ENCODE measurements around the gene ACAP2. TPM values are rescaled to one million over a fixed set of nuclear protein-coding genes. Genes with fewer than 3 reads are reported as not detected.

The ACAP2 gene
- total RNA-seq, 6 experiments from 2014 or later: 37.7 to 47.1 (median 45.2) TPM

DNA sequence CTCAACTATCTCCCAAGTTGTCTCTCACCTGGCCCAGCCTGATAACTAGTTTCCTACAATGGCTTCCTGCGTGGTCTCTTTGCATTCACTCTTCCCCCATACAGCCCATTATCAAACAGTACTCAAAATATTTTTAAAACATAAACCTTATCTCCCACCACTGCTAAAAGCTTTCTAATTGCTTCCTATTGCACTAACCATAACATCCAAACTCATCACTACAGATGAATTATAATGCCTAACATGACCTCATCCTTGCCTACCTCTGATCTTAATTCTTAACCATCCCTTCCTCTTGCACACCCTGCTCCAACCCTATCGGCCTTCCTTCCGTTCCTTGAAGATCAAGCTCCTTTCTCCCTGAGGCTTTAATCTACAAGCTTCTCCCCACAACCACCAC lies 17.0 kb downstream of the ACAP2 start:
- peaks cover 22% of the 10 kb centered on the region for H3K4me1 Mint-ChIP-seq (ENCODE audit: low read depth)
- no peaks in the 10 kb centered on the region for H3K27me3 Mint-ChIP-seq (ENCODE audit: insufficient read depth)
- no peak overlapping the region for H3K27ac Mint-ChIP-seq
- H3K4me3 Mint-ChIP-seq: no peak overlapping the region
- 0 out of 2 replicates have a peak, but pooled peaks cover 5% of the 10 kb centered on the region for H3K36me3 Mint-ChIP-seq (ENCODE audit: low read depth)
- no peak for DNase-seq
- TF ChIP-seq, protein P1, sequence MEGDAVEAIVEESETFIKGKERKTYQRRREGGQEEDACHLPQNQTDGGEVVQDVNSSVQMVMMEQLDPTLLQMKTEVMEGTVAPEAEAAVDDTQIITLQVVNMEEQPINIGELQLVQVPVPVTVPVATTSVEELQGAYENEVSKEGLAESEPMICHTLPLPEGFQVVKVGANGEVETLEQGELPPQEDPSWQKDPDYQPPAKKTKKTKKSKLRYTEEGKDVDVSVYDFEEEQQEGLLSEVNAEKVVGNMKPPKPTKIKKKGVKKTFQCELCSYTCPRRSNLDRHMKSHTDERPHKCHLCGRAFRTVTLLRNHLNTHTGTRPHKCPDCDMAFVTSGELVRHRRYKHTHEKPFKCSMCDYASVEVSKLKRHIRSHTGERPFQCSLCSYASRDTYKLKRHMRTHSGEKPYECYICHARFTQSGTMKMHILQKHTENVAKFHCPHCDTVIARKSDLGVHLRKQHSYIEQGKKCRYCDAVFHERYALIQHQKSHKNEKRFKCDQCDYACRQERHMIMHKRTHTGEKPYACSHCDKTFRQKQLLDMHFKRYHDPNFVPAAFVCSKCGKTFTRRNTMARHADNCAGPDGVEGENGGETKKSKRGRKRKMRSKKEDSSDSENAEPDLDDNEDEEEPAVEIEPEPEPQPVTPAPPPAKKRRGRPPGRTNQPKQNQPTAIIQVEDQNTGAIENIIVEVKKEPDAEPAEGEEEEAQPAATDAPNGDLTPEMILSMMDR (IDR thresholded peaks at IDR 0.05): no peak
- no peaks in the 10 kb centered on the region for H3K9me3 Mint-ChIP-seq

DNA sequence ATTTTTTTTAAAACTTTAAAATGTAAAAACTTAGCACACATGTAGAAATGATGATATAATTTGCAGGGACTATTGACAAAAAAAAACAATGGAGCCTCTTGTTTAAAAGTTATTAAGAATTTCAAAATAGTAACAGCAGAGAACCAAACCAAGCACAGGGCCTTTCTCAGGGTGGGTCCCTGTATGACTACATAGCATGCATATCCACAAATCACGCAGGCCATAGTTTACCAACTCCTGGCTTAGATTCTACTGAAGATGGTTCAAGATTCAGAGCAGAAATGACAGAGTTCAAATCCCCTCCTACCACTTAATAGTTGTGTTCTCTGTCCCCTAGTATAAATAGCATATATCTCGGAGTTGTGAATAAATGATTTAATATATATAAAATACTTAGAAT lies 19.0 kb downstream of the ACAP2 start:
- H3K4me3 Mint-ChIP-seq: no peak overlapping the region
- no peaks in the 10 kb centered on the region for H3K9me3 Mint-ChIP-seq
- H3K27me3 Mint-ChIP-seq (ENCODE audit: insufficient read depth): no peaks in the 10 kb centered on the region
- TF ChIP-seq, protein P1 (IDR thresholded peaks at IDR 0.05): no peak
- H3K36me3 Mint-ChIP-seq (ENCODE audit: low read depth): 0 out of 2 replicates have a peak, but pooled peaks cover 5% of the 10 kb centered on the region
- H3K27ac Mint-ChIP-seq: no peak overlapping the region
- peaks cover 33% of the 10 kb centered on the region for H3K4me1 Mint-ChIP-seq (ENCODE audit: low read depth)
- DNase-seq: no peak

DNA sequence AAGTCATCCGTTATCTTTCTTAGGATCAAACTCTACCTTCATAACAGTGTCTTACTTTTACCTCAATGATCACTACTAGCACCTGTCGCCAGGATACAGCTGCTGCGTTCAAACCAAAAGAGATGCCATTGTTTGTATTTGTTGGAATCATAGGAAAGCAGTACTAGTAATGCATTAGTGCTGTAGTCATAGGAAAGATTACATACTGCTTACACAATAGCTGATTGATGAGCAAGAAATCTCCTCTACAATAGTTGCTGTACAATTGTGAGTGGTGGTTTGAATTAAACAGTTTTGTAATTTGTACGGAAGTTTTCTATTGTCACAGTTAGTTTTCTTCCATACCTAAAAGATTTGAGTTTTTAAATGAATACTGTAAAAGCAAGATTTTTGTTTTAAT lies 21.4 kb downstream of the ACAP2 start:
- Mint-ChIP-seq H3K4me1 (ENCODE audit: low read depth) (peaks cover 44% of the 10 kb centered on the region), H3K4me3 (no peak overlapping the region), H3K27me3 (ENCODE audit: insufficient read depth) (no peaks in the 10 kb centered on the region), H3K9me3 (no peaks in the 10 kb centered on the region), H3K36me3 (ENCODE audit: low read depth) (peaks cover 9% of the 10 kb centered on the region; the same call in 1 of the 2 replicates), H3K27ac (no peak overlapping the region)
- TF ChIP-seq, protein P1 (IDR thresholded peaks at IDR 0.05): no peak
- DNase-seq: no peak

DNA sequence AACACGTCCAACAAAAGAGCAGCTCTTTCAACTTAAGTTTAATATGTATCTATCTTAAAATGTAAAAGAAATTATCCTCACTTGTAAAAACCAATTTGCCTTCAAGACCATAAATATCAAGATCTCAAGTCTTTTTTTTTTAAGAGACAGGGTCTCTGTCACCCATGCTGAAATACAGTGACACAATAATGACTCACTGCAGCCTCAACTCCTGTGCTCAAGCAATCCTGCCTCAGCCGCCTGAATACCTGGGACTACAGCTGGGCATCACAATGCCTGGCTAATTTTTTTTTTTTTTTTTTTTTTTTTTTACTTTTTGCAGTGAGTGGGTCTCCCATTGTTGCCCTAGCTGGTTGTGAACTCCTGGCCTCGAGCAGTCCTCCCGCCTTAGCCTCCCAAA lies 26.0 kb downstream of the ACAP2 start:
- TF ChIP-seq, protein P1 (IDR thresholded peaks at IDR 0.05): no peak
- H3K27ac Mint-ChIP-seq: no peak overlapping the region
- no peaks in the 10 kb centered on the region for H3K9me3 Mint-ChIP-seq
- H3K4me1 Mint-ChIP-seq (ENCODE audit: low read depth): peaks cover 27% of the 10 kb centered on the region
- H3K4me3 Mint-ChIP-seq: no peak overlapping the region
- peaks cover 4% of the 10 kb centered on the region; the same call in 1 of the 2 replicates for H3K36me3 Mint-ChIP-seq (ENCODE audit: low read depth)
- H3K27me3 Mint-ChIP-seq (ENCODE audit: insufficient read depth): no peaks in the 10 kb centered on the region
- no peak for DNase-seq

DNA sequence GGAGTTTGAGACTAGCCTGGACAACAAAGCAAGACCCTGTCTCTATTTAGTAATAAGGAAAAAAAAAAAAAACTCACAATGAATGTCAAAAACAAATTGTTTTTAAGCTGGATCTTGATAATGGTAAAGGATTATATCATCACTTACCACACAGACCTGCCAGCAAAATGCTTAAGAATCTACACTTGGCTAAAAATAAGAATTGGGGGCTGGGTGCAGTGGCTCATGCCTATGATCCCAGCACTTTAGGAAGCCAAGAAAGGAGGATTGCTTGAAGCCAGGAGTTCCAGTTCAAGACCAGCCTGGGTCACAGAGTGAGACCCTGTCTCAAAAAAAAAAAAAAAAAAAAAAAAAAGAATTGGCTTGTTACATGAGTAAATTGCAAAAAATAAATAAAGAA lies 31.0 kb downstream of the ACAP2 start:
- no peak overlapping the region for H3K4me3 Mint-ChIP-seq
- TF ChIP-seq, protein P1 (IDR thresholded peaks at IDR 0.05): no peak
- peaks cover 11% of the 10 kb centered on the region for H3K36me3 Mint-ChIP-seq (ENCODE audit: low read depth)
- no peaks in the 10 kb centered on the region for H3K9me3 Mint-ChIP-seq
- H3K27me3 Mint-ChIP-seq (ENCODE audit: insufficient read depth): no peaks in the 10 kb centered on the region
- H3K4me1 Mint-ChIP-seq (ENCODE audit: low read depth): peaks cover 14% of the 10 kb centered on the region
- peak overlapping the region; percentile 46; the same call in 1 of the 2 replicates for H3K27ac Mint-ChIP-seq
- DNase-seq: peak; percentile 25

DNA sequence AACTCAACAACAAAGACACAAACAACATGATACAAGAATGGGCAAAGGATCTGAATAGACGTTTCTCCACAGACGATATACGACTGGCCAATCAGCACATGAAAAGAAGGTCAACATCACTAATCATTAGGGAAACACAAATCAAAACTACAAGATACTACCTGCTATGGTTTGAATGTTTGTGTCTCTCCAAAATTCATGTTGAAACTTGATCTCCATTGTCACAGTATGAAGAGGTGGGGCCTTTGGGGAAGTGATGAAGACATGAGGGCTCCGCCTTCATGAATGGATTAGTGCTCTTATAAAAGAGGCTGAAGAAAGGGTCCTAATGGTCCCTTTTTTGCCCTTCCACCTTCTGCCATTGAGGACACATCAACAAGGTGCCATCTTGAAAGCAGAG lies 32.3 kb downstream of the ACAP2 start:
- Mint-ChIP-seq H3K36me3 (ENCODE audit: low read depth) (peaks cover 17% of the 10 kb centered on the region), H3K4me1 (ENCODE audit: low read depth) (peaks cover 9% of the 10 kb centered on the region), H3K9me3 (no peaks in the 10 kb centered on the region), H3K4me3 (no peak overlapping the region), H3K27me3 (ENCODE audit: insufficient read depth) (no peaks in the 10 kb centered on the region), H3K27ac (no peak overlapping the region)
- TF ChIP-seq, protein P1 (IDR thresholded peaks at IDR 0.05): no peak
- no peak for DNase-seq

All from HFFc6 (cell line).